GOT3 (cell line): ENCODE data around the gene DDX39A.
"Not testable (repeated sequence)": the region's sequence is repeated elsewhere in the genome, so short reads cannot be mapped to it uniquely, and the experiment has no call there.

Experiments
- DNase-seq: peaks from one replicate; lab custom pipeline; 2025; ENCODE audit warnings: mixed read lengths; lab: John Stamatoyannopoulos, UW

DDX39A gene

GRCh38 chr19:14419106-14419813 is at the start of gene DDX39A:
TSS of gene DDX39A (minus strand) at chr19:14419341. CDS start at chr19:14413220, 6,121 bp downstream.
- peak; percentile 96 for DNase-seq

- DNase-seq, result no peak
Observed at GRCh38 chr19:14467816-14468215, 48.7 kb upstream of the DDX39A start.

GRCh38 chr19:14467391-14467790 is 48.2 kb upstream of the DDX39A start:
- DNase-seq, result no peak

GRCh38 chr19:14463747-14464146 is 44.6 kb upstream of the DDX39A start:
- DNase-seq, result no peak

GRCh38 chr19:14462401-14462800 is 43.3 kb upstream of the DDX39A start:
- DNase-seq, result not testable (repeated sequence)

GRCh38 chr19:14460935-14461334 is 41.8 kb upstream of the DDX39A start:
- no peak for DNase-seq

- DNase-seq, result no peak
Observed at GRCh38 chr19:14459703-14460102, 40.6 kb upstream of the DDX39A start.

GRCh38 chr19:14452303-14452702 is 33.2 kb upstream of the DDX39A start:
- not testable (repeated sequence) for DNase-seq

GRCh38 chr19:14450876-14451275 is 31.7 kb upstream of the DDX39A start:
- no peak for DNase-seq

- no peak for DNase-seq
Observed at GRCh38 chr19:14450168-14450874, 31.2 kb upstream of the DDX39A start.

- DNase-seq, result no peak
Observed at GRCh38 chr19:14449321-14449720, 30.2 kb upstream of the DDX39A start.

GRCh38 chr19:14446336-14447036 is 27.3 kb upstream of the DDX39A start:
- DNase-seq, result no peak

- DNase-seq, result no peak
Observed at GRCh38 chr19:14443632-14444216, 24.6 kb upstream of the DDX39A start.

- no peak for DNase-seq
Observed at GRCh38 chr19:14442891-14443631, 23.9 kb upstream of the DDX39A start.

- DNase-seq, result no peak
Observed at GRCh38 chr19:14441041-14441938, 22.1 kb upstream of the DDX39A start.

GRCh38 chr19:14440049-14440448 is 20.9 kb upstream of the DDX39A start:
- DNase-seq, result no peak

- no peak for DNase-seq
Observed at GRCh38 chr19:14439014-14439413, 19.9 kb upstream of the DDX39A start.

- no peak for DNase-seq
Observed at GRCh38 chr19:14437578-14438140, 18.5 kb upstream of the DDX39A start.

- no peak for DNase-seq
Observed at GRCh38 chr19:14435320-14436050, 16.3 kb upstream of the DDX39A start.
